NCI-H2196 (cell line): ENCODE data around the gene HCRTR1.

Experiments used
- DNase-seq: peaks from one replicate; lab custom pipeline; 2025; ENCODE audit not compliant: unreplicated experiment; lab: John Stamatoyannopoulos, UW

HCRTR1 gene

DNA sequence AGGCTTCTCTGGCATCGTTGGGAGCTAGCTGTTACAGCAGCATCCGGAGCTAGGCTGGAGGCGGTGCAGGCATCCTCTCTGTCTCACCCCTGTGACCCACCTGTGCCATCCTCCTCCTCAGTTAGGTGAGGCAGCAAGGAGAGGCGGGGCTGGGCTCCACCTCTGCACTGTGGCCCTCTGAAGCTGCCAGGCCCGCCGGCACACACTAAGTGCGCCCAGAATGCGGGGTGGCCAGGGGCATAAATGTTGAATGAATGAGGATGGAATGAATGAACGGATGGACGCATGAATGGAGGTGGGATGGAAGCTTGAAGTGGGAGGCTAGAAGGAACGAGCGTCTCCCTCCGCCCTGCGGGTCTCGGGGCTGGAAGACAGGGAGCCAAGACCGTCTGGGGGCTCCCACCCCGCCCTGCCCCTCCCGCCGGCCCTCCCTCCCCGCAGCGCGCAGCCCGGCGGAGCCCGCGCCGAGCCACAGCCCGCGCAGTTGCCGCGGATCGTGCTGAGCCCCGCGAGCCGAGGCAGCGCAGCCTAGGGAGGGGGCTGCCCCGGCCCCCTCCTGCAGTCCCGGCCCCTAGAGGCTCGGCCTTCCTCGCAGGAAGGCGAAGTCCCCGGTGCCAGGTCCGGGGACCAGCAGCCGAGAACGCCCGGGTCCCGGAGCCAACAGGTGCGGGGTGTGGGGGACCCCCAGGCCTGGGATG lies at the start of gene HCRTR1:
HCRTR1 (plus strand) TSS at position 472 of the 698 bp plus-strand sequence. CDS start 1,504 bp downstream, outside the sequence.
- DNase-seq: no peak

DNA sequence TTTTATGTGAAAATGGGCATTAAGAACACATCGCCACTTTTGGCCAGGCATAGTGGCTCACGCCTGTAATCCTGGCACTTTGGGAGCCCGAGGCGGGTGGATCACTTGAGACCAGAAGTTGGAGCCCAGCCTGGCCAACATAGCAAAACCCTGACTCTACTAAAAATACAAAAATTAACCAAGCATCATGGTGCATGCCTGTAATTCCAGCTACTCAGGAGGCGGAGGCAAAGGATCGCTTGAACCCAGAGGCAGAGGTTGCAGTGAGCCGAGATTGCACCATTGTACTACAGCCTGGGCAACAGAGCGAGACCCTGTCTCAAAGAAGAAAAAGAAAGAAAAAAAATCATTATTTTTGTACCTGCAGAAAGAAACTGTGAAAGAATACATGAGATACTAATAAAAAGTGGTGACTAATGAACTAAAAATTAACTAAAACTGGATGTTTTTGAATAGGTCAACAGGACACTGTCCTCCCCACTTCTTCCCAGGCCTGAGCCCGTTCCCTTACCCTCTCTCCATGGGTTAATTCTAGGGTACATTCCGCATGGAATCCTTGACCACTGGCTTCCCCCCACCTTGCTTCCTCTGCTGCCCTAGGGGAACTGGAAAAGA lies 49.4 kb upstream of the HCRTR1 start:
- no peak for DNase-seq

DNA sequence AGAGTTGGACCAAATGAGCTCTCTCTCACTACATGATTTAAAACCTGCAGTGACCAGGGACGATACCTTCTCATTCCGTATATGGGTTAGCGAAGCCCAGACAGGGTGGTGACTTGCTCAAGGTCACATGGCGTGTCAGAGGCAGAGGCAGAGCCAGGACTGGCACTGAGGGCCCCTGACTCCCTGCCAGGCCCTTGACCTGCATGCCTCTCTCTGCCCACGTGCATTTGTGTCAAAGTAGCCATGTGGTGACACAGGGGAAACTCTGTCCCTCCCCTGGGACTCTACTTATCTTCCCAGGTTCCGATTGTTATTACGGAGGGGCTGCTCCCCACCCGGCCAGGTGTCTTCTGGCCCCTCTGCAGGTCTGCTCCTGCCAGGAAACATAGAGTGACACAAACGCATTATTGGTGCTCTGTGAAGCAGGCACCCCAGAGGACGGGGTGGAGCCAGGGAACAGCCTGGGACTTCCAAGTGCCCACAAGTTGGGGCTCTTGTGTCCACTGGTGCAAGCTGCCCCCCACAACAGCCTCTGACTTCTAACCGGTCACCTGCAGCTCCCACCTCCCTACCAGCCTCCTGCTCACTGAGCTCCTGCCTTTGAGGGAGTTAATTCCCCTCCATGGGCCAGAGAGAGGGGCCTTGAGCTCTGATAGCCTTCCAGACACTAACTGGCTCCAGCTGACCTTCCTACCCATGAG lies 48.4 kb upstream of the HCRTR1 start:
- no peak for DNase-seq

DNA sequence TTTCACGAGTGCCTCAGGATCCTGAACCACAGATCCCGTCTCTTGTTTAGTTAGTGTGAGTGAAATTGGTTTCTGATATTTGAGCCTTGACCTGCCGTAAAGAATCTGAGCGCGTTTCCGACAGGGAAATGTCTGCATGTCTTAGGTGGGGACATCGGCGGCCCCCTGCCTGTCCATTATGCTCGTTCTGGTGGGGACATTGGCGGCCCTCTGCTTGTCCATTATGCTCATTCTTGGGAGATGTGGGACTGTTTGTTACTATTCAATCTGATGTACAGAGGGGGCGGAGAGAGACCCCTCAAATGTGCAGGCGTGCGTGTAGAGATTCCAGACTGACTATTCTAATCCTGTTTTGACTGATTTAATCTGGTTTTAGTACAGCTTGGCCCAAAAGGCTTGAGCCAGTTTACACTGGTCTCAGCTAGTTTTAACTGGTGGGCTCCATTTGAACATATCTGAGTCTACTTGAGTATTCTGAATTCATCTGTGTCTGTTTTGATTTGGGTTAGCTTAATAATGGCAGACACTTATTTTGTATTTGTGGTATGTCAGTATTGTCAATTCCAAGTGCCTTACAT lies 47.8 kb upstream of the HCRTR1 start:
- no peak for DNase-seq

DNA sequence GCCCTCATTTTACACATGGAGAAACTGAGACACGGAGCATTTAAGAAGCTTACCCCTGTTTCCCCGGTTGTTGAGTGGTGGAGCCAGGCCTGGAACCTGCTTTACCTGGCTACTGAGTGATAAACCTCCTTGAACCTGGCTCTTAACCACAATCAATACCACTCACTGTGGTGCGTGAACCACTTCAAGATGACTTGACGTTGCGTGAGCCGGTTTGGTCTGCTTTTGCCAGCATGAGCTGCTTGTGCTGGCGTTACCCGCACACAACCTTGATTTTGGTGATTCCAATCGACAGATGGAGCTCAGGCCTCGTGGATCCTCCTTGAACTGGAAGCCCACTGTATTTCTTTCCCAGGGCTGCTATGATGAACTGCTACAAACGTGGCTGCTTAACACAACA lies 47.3 kb upstream of the HCRTR1 start:
- no peak for DNase-seq

DNA sequence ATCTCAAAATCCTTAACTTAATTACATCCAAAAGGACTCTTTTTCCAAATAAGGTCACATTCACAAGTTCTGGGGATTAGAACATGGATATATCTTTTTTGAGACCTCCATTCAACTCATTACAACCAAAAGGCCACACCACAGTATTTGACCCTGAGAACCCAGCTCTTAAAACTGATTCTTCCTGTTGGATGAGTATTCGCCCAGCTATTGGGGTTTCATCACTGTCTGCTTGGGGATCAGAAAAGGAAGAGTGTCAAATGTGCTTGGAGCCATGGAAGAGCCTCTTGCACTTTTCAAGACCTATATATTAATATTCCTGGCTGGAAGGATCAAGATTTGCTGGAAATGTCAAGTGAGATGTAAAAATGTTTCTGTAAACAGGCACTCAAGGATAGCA lies 46.6 kb upstream of the HCRTR1 start:
- DNase-seq: no peak

DNA sequence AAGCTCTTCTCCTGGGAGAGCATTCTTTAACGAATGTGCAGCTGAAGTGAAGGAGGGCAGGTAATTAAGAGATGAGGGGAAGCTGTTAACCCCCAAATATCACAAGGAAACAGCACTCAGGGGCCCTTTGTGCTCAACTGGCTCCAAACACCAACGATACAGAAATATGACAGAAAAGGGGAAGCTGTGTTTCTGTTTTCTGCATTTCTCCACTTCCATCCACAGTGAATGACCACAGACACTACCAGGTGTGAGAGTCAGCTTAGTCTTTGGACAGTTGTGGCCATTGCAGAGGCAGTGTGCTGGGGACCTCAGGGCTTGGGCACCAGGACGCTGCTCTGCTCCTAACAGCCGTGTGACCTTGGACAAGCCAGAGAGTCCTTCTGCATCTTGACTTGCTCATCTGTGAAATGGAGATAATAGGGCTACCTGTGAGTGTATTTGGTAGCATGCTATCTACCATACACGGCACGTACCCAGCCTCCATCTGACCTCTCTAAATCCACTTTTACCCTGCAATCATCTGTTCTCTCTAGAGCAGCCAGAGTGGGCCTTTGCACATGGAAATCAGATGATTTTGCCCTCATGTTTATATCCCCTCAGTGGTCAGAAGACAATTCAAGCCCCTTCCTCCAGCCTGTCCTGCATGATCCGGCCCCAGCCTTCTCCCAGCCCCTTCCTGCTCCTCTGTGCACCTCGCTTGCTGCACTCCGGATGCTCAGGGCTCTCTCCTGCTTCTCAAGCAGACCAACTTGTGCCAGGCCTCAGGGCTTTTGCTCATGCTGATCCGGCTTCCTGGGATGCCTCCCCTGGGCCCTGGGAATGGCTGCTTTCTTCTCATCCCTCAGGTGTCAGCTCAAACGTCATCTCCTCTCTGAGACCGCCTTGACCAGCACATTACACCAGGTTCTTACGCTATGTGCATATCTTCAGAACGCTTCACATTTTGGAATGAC lies 45.9 kb upstream of the HCRTR1 start:
- no peak for DNase-seq

DNA sequence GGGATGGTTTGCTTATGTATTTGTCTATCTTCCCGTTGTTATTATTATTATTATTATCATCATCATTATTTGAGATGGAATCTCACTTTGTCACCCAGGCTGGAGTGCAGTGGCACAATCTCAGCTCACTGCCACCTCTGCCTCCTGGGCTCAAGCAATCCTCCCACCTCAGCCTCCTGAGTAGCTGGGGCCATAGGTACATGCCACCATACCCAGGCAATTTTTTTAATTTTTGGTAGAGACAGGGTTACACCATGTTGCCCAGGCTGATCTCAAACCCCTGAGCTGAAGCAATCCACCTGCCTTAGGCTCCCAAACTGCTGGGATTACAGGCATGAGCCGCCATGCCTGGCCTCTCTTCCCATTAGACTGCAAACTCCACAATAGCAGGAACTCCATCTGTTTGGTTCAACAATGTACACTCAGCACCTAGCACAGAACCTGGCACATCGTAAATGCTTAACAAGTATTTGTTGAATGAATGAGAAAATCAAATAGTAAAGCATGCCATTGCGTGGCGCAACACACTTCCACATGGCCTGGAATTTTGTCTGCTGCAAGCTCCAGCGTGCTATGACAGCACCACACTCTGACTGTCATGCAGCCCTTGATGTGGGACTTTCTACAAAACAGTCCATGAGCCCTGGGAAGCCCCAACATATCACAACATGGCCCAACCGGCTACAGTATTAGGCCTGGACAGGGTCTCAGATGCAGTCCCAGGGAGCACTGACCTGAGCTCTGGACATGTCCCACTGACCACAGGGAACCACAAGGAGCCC lies 45.0 kb upstream of the HCRTR1 start:
- DNase-seq: no peak

DNA sequence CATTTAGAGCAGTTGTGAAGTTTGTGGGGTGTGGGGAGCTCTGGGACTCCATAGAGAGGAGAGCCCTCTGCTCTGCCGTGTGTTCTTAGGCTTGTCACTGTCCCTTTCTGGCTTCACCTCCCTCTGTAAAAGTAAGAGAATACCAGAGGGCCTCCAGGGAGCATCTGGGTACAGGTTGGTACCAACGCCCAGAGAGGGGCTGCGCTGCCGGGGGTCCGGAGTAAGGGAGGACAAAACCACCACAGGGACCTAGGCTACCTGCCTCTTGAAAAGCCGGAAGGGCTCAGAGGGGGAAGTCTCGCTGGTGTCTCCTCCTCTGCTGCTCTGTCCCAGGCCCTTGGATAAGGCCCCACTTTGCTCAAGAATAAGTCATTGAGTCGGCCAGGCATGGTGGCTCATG lies 44.2 kb upstream of the HCRTR1 start:
- no peak for DNase-seq

DNA sequence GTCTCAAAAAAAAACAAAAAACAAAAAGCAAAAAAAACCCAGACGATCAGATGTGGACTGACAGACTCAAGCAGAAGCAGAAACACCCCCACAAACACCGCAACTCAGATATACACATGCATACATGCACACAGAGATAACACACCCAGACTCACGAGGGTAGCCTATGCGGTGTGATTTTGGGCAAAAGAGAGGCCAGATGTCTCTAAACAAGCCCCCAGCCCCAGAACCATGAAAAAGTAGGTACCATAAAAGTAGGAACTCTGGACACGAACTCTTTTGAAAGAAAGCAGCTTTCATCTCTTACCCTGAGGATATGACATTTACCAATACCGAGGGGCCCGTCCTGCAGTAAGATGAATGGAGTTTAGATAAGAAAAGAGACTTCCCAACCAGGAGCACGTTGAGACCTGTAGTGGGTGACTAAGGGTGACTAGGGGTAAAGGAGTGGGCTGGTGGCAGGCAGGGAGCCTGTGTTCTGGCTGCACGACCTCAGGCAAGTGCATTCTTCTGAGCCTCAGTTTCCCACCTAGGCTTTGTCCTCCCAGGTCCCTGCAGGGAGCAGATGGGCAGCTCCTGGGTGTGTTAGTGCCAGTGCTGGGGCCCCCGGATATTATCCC lies 42.6 kb upstream of the HCRTR1 start:
- no peak for DNase-seq

DNA sequence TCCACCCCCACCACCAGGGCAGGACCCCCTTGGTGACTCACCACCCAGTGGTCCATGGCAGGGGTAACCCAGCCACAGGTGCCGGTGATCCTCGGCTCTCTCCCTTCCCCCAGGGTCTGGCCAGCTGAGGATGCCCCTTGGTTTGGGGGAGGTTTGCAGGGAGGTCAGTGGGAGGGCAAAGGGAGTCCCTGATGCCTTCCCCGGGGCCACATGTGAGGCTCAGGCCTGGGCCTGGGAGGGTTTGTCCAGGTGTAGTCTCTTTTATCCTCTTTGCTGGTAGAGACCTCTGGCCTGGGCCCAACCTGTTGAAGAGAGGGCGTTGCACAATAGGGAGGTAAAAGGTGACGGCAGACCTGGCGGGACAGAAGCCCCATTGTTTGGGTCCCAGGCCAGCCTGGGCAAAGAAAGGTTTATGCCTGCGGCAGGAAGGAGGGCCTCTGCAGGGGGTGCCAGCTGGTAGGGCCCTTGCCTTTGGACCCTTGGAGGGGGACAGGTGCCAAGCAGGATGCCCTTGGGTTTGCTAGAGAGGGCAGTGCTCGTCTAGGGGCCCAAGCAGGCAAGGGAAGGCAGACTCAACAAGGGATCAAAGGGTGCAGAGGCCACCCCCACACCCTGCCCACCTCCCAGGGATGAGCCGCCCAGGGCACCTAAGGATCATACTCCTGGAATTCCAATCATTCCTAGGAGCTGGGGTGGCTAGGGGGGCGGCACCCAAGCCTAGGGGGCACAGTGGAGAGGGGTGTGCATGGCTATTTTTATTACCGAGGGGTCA lies 41.9 kb upstream of the HCRTR1 start:
- peak; percentile 65 for DNase-seq

DNA sequence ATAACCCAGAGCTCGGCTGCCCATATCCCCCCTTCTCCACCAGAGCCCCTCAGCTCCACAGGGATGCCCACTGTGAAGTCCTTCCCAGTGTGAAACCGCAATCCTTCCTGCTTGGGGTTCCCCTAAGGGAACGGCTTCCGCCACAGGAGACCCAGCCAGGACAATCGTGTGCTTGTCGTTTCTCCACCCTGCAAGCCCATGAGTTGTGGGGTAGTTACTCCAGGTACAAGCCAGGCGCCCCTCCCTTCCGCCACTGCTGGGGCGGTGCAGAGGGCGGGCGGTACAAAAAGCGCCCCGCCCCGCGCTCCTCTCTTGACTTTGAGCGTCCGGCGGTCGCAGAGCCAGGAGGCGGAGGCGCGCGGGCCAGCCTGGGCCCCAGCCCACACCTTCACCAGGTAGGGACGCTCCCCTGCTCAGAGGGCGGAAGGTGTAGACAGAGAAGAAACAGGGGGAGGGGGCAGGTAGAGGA lies 41.3 kb upstream of the HCRTR1 start, which contains the start of gene TINAGL1:
TINAGL1 (plus strand) TSS at position 315 of the 469 bp plus-strand sequence. CDS start 634 bp downstream, outside the sequence.
- DNase-seq: no peak

DNA sequence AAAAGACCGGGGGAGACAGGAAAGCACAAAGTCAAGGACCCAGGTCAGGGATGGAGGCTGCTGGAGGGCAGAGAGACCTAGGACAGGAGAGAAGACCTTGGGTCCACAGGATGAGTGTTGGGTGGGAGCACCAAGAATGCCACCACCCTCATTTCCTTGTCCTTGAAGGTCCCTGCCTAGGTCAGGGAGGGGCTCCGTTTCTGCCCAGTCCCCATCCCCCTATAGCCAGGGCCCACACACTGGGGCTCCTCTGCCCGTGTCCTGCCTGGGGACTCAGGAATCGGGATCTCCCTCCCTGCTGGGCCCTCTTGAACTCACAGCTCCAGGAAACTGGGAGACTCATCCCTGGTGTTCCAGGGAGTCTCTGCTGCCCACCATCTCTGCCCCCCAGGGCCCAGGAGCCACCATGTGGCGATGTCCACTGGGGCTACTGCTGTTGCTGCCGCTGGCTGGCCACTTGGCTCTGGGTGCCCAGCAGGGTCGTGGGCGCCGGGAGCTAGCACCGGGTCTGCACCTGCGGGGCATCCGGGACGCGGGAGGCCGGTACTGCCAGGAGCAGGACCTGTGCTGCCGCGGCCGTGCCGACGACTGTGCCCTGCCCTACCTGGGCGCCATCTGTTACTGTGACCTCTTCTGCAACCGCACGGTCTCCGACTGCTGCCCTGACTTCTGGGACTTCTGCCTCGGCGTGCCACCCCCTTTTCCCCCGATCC lies 40.6 kb upstream of the HCRTR1 start:
- DNase-seq: no peak

DNA sequence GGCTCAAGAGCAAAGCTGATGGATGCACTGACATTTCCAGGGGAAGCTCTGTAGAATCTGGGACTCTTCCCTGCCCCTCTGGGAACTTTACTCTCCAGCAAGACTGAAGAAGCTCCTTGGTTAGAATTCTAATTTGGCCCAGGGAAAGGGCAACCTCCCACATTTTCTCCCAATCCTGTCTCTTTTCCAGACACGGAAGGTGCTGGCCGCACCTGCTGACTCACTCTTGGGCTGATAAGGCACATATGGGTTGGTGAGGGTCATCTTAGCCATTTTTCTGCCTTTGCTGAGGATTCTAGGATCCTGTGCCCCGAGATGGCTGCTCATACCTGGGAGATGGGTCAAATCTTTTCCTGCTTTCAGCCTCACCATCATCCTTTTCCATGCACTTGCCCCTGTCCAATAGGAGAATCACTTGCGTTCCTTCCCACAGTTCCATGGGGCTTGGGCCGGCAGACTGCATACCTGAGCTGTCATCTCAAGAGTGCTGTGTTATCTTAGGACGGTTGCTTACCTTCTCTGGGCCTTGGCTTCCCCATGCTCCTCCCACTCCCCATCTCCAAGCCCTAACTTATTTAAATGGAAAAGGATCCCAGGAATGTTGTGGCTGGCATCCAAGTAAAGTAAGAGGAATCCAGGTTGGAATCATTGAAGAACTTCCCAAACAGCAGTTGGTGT lies 39.8 kb upstream of the HCRTR1 start:
- no peak for DNase-seq

DNA sequence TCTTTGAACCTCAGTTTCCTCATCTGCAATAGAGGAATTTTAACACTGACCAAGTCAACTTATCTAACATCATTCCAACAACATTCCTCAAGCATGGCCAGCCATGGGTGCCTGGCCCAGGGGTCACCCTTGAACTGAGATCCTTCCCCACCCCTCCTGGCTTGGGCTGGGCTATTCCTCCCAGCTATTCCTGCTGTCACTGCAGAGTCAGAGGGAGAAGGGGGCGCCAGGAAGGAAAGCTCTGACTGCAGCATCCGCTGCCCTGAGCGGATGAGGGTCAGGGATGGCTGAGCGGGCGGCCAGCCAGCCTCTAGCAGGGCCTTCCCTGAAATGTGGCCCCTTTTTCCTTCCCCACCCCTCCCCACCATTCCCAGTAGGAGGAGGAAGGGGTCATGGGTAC lies 38.1 kb upstream of the HCRTR1 start:
- DNase-seq: no peak

DNA sequence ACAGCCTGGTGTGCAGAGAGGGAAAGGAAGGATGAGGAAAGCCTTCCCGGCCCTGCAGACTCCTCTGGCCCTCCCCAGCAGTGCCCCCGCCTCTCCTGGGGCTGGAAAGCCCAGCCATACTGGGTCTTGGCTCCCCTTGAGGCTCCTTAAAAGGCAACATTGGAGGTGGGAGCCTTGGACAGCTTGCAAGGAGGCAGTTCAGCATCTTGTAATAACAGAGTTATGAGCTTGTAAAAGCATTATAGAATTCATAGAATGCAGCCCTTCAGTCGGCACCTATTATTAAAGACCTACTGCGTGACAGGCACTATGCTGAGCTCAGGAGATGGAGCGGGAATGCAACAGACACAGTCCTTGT lies 37.0 kb upstream of the HCRTR1 start:
- no peak for DNase-seq

DNA sequence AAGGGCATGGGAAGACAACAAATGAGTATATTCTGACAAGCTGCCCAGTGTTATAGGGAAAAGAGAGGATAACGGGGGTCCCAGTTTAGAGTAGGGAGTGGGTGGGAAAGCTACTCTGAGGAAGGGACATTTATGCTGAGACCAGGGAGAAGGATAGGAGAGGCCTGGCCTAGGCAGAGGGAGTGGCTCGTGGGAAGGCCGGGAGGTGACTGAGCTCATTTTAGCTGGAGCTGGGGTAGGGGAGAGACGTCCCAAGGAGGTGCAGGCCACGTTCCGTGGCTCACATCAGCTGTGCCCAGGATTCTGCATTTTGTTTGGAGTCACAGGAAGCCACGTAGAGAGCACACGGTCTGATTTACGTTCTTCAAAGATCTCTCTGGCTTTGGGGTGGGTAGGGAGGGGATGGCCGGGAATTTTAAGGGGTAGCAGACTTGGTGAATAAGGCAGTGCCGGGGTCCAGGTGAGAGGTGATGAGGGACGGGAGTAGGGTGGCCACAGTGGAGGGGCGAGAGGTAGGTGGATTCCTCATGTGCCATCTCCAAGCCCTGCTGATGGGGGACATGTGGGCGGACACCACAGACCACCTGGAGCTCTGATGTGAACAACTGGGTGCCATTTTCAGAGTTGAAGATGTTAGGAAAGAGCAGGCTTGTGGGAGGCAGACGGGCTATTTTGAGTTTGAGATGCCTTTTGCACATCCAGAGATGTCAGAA lies 36.4 kb upstream of the HCRTR1 start:
- DNase-seq: no peak
